Caki2 (cell line): ENCODE data around the gene B4GALT4. TPM values are rescaled to one million over a fixed set of nuclear protein-coding genes. Genes with fewer than 3 reads are reported as not detected.

ENCODE experiments used
- DNase-seq: peaks from one replicate; pipeline ENCODE4 v3.0.0-alpha.2; 2015; ENCODE audit warnings: low read depth
- in situ Hi-C: cut with HindIII; loops from 2 replicates; pipeline ENCODE4 v1.10.0; 2016; ENCODE audit warnings: low sequenced_read_pairs, low pct_unique_long_range_greater_than_20kb, mixed read lengths
- total RNA-seq: library from RNA; depleted of rRNA; stranded (reverse); fragments of >200 nt; shearing (Covaris generic); gene quantifications from 2 replicates; pipeline ENCODE4 v1.2.3, GENCODE V29; 2014; ENCODE audit warnings: low replicate concordance

Gene B4GALT4
- total RNA-seq, 1 experiment from 2014 or later = 45.8 TPM

- no peak for DNase-seq
- in situ Hi-C loops = no loop called here
Observed at GRCh38 chr3:119219069-119219468, 21.6 kb downstream of the B4GALT4 start.

GRCh38 chr3:119211803-119212202 is 28.9 kb downstream of the B4GALT4 start:
- in situ Hi-C loops = no loop called here
- DNase-seq = peak; percentile 31

GRCh38 chr3:119211193-119211592 is 29.5 kb downstream of the B4GALT4 start:
- in situ Hi-C loops = no loop called here
- peak; percentile 91 for DNase-seq

- in situ Hi-C loops = no loop called here
- DNase-seq = no peak
Observed at GRCh38 chr3:119207512-119207875, 33.2 kb downstream of the B4GALT4 start.

- in situ Hi-C loops = no loop called here
- peak; percentile 35 for DNase-seq
Observed at GRCh38 chr3:119206611-119207511, 33.8 kb downstream of the B4GALT4 start.

GRCh38 chr3:119205685-119206084 is 35.0 kb downstream of the B4GALT4 start:
- in situ Hi-C loops = no loop called here
- no peak for DNase-seq

- no peak for DNase-seq
Observed at GRCh38 chr3:119205209-119205608, 35.5 kb downstream of the B4GALT4 start.

GRCh38 chr3:119195911-119196310 is 44.8 kb downstream of the B4GALT4 start:
- in situ Hi-C loops = no loop called here
- no peak for DNase-seq

More at GRCh38 chr3:119205209-119205608, 35.5 kb downstream of the B4GALT4 start:
- in situ Hi-C loops = no loop called here

- in situ Hi-C loops = no loop called here
- DNase-seq = no peak
Observed at GRCh38 chr3:119195151-119195476, 45.6 kb downstream of the B4GALT4 start.

GRCh38 chr3:119194237-119195150 is 46.2 kb downstream of the B4GALT4 start:
- in situ Hi-C loops = no loop called here
- DNase-seq = no peak

- no peak for DNase-seq
- in situ Hi-C loops = no loop called here
Observed at GRCh38 chr3:119191800-119192199, 48.9 kb downstream of the B4GALT4 start.

- DNase-seq = no peak
- in situ Hi-C loops = no loop called here
Observed at GRCh38 chr3:119187266-119187665, 53.4 kb downstream of the B4GALT4 start.

GRCh38 chr3:119184796-119185570 is 55.7 kb downstream of the B4GALT4 start:
- in situ Hi-C loops = no loop called here

GRCh38 chr3:119184111-119184510 is 56.6 kb downstream of the B4GALT4 start:
- DNase-seq = no peak
- in situ Hi-C loops = no loop called here

More at GRCh38 chr3:119184796-119185570, 55.7 kb downstream of the B4GALT4 start:
- DNase-seq = peak; percentile 88

GRCh38 chr3:119181765-119182164 is 58.9 kb downstream of the B4GALT4 start:
- peak; percentile 79 for DNase-seq
- in situ Hi-C loops = no loop called here

GRCh38 chr3:119177321-119177720 is 63.4 kb downstream of the B4GALT4 start:
- in situ Hi-C loops = no loop called here
- no peak for DNase-seq

- in situ Hi-C loops = no loop called here
- DNase-seq = no peak
Observed at GRCh38 chr3:119176778-119177177, 63.9 kb downstream of the B4GALT4 start.
